Pancreas (tissue), 10 donors: Measurements from ENCODE around the gene WDR33. TPM values are rescaled to one million over a fixed set of nuclear protein-coding genes. Genes with fewer than 3 reads are reported as not detected.

Experiments
- ATAC-seq, 4 donors: fragments of 200-7000 bp; cut with Tn5 transposase; one replicate each; pipeline versions ENCODE4 v1.8.0 to v1.9.1; 2020; ENCODE audit warnings: mild to moderate bottlenecking in 4 of 4, moderate library complexity in 4 of 4
- DNase-seq, 6 donors: peaks; one replicate each; pipeline ENCODE4 v3.0.0-alpha.2; 2020
- FAIRE-seq: peaks from 2 replicates; lab custom pipeline; 2012; peaks lifted over from hg19 to GRCh38; lab: Jason Lieb, UNC
- H3K27ac ChIP-seq, 4 donors: fragments of 200-600 bp; sonication (generic); 1 replicate in 3 of 4; 2 replicates in 1 of 4; pipeline versions ENCODE4 v1.5.0 to v1.8.0; 2020
- H3K27me3 ChIP-seq, 4 donors: fragments of 200-600 bp; one replicate each; pipeline ENCODE4 v1.8.0; 2021
- H3K36me3 ChIP-seq, 3 donors: fragments of 200-600 bp; sonication (generic) in 1 of 3; one replicate each; pipeline versions ENCODE4 v1.5.0 to v1.8.0; 2020 to 2021
- H3K4me1 ChIP-seq, 3 donors: fragments of 200-600 bp; one replicate each; pipeline ENCODE4 v1.8.0; 2021
- H3K4me3 ChIP-seq, 4 donors: fragments of 200-600 bp; sonication (generic) in 2 of 4; one replicate each; pipeline versions ENCODE4 v1.5.0 to v1.8.0; 2020 to 2021
- H3K9me3 ChIP-seq, 4 donors: fragments of 200-600 bp; one replicate each; pipeline ENCODE4 v1.8.0; 2021
- CTCF ChIP-seq, 4 donors: fragments of 200-600 bp; sonication (generic) in 3 of 4; IDR thresholded peaks; one replicate each; pipeline versions ENCODE4 v1.5.0 to v1.8.0; 2021; ENCODE audit warnings: antibody characterized with exemption in 4 of 4
- WGBS, 2 donors: extraction: QIAGEN DNeasy Blood & Tissue Kit; methylation state at CpG; one replicate each; pipeline ENCODE4 v1.1.7; 2013; 5-methylcytosine and 5-hydroxymethylcytosine counted together
- intact Hi-C, 3 donors: fragments of 100-400 bp; cut with DNase I; formaldehyde crosslinking; loops; one replicate each; pipeline versions ENCODE4 v1.11.1 to v1.14.2; 2022
- polyA plus RNA-seq, 2 donors: library from polyadenylated mRNA; stranded (reverse); fragments of 200-250 nt; gene quantifications; one replicate each; pipeline ENCODE4 v1.2.3, GENCODE V29; 2013
- total RNA-seq, 6 donors: library from RNA; stranded (reverse); fragmentation: NEBNext Ultra II Directional in 4 of 6; extraction: Animal tissue kit (Norgen Biotek cat#: 25700) in 4 of 6; gene quantifications; one replicate each; pipeline versions ENCODE4 v1.2.1 to v1.2.4, GENCODE V29; 2021 to 2023
- donor health status: healthy with polysubstance abuse.
- donor health status: DM: no; HTN: no; CAD: no; lungs with moderate emphysema.
- donor health status: DM: no; HTN: no; CAD: no.
- donor health status: control.
- donor health status: control.
- donor health status: Bipolar disorder and iron deficiency.
- donor health status: DM: yes; HTN: yes; CAD: no.
- donor health status: DM: no; HTN: no; CAD: no.
- donor health status: DM: no; HTN: no; CAD: no.
- donor health status: DM: yes; HTN: yes; CAD: no.

WDR33 gene
- total and polyA plus RNA-seq, 8 donors, result 8.9 to 29.6 (median 17.7) TPM

GRCh38 chr2:127768775-127769479 is 42.0 kb downstream of the WDR33 start:
- no peak for TF ChIP-seq CTCF (IDR thresholded peaks at IDR 0.05)
- Histone ChIP-seq H3K4me1 (no peaks in the 10 kb centered on the region), H3K9me3 (no peaks in the 10 kb centered on the region), H3K27me3 (no peaks in the 10 kb centered on the region), H3K27ac (no peak overlapping the region), H3K36me3 (peaks cover 0 to 32% (median 7%) of the 10 kb centered on the region in 3 donors), H3K4me3 (no peak overlapping the region)
- intact Hi-C loops, result no loop called here
- DNase-seq, result no peak
- WGBS, 2 donors, result 94 to 95% methylated on average over 6 of the region's 6 CpGs
- no peak for ATAC-seq
- no peak for FAIRE-seq

DNA sequence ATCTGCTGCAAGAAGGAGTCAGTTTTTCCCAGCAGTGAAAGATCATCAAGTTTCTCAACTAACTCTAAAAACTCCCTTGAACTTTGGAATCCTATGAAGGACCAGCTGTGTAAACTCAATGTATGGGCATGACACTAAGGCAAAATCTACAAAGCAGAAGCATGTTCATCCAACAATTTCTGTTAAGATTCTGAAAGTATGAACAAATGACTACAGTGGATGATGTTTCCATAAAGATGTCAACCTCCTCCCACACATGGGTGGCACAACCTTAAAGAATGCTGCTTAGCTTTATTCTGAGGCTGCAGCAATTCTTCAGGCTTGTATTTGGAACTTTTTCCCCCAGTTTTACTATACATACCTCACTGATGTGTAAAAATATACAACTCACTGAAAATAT is 47.2 kb downstream of the WDR33 start:
- FAIRE-seq, result no peak
- no peak for ATAC-seq

DNA sequence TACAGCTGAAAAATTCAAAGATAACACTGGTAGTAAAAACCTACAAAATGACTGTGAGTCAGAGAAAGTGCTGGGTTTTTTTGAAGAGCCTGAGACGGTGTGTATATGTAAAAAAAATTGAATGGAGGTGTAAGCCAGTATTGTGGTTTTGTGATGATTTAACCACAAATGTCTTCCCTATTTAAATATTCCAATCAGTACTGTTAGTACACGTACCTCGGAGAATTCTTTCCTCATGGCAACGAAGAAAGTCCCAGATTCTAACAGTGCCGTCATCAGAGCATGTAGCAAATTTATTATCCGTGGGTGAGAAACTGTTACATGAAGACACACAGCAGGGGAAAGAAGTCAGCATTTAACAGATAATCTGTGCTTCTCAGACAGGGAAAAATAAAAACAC is 48.1 kb downstream of the WDR33 start:
- no peak overlapping the region for H3K4me3 ChIP-seq
- H3K27me3 ChIP-seq, result no peaks in the 10 kb centered on the region
- ATAC-seq (no peak), DNase-seq (no peak), FAIRE-seq (no peak)
- no peak for TF ChIP-seq CTCF (IDR thresholded peaks at IDR 0.05)
- H3K9me3 ChIP-seq, result no peaks in the 10 kb centered on the region
- WGBS, 2 donors, result 94 to 95% methylated on average over 6 of the region's 6 CpGs
- intact Hi-C loops, result no loop called here
- no peak overlapping the region for H3K27ac ChIP-seq
- H3K4me1 ChIP-seq, result no peaks in the 10 kb centered on the region
- peaks cover 0 to 49% (median 7%) of the 10 kb centered on the region in 3 donors for H3K36me3 ChIP-seq

More for the DNA sequence above, 47.2 kb downstream of the WDR33 start:
- no peak overlapping the region for H3K27ac ChIP-seq
- H3K9me3 ChIP-seq, result no peaks in the 10 kb centered on the region
- peaks cover 0 to 52% (median 7%) of the 10 kb centered on the region in 3 donors for H3K36me3 ChIP-seq
- no peaks in the 10 kb centered on the region for H3K4me1 ChIP-seq
- intact Hi-C loops, result no loop called here
- H3K4me3 ChIP-seq, result no peak overlapping the region
- H3K27me3 ChIP-seq, result no peaks in the 10 kb centered on the region
- no peak for DNase-seq
- no peak for TF ChIP-seq CTCF (IDR thresholded peaks at IDR 0.05)

GRCh38 chr2:127762441-127762840 is 48.5 kb downstream of the WDR33 start:
- no peaks in the 10 kb centered on the region for H3K9me3 ChIP-seq
- peaks cover 0 to 45% (median 7%) of the 10 kb centered on the region in 3 donors for H3K36me3 ChIP-seq
- H3K4me3 ChIP-seq, result no peak overlapping the region
- FAIRE-seq (no peak), DNase-seq (no peak), ATAC-seq (no peak)
- H3K27me3 ChIP-seq, result no peaks in the 10 kb centered on the region
- no peak for TF ChIP-seq CTCF (IDR thresholded peaks at IDR 0.05)
- no peaks in the 10 kb centered on the region for H3K4me1 ChIP-seq
- WGBS, 2 donors, result 93 to 97% methylated on average over 6 of the region's 6 CpGs
- H3K27ac ChIP-seq, result no peak overlapping the region
- intact Hi-C loops, result no loop called here

DNA sequence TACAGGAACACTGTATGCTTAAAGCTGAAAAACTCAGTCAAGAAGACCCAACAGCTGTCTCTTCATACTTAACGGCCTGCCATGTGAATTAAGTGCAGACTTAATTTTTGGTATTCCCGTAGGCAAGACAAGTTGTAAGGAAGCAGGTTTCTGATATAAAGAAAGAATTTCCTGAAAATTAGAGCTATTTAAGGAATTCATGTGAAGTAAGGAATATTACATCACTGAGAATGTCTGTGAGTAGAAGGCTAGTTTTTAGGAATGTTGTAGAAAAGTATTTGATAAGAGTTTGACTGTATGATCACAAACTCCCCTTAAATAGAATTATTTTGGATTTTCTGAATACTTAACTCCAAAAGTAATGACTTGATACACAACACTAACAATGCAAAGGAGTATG is 51.0 kb downstream of the WDR33 start:
- TF ChIP-seq CTCF (IDR thresholded peaks at IDR 0.05), result no peak

More for the DNA sequence above, 51.0 kb downstream of the WDR33 start:
- no peaks in the 10 kb centered on the region for H3K4me1 ChIP-seq
- WGBS, 2 donors, result 95% methylated on average over 2 of the region's 2 CpGs
- intact Hi-C loops, result no loop called here
- ATAC-seq, result no peak
- no peaks in the 10 kb centered on the region for H3K27me3 ChIP-seq
- no peak for DNase-seq
- no peak for FAIRE-seq
- no peak overlapping the region for H3K27ac ChIP-seq
- H3K4me3 ChIP-seq, result no peak overlapping the region
- H3K9me3 ChIP-seq, result no peaks in the 10 kb centered on the region
- H3K36me3 ChIP-seq, result peaks cover 0 to 29% (median 7%) of the 10 kb centered on the region in 3 donors
